Ovary (tissue), 9 donors: ENCODE results near the gene SNTB2. TPM values are rescaled to one million over a fixed set of nuclear protein-coding genes. Genes with fewer than 3 reads are reported as not detected.

Source experiments
- DNase-seq, 5 donors: peaks; one replicate each; pipeline ENCODE4 v3.0.0-alpha.2; 2019 to 2020
- H3K27ac ChIP-seq, 2 donors: fragments of 200-600 bp; one replicate each; pipeline versions ENCODE4 v1.5.1 to v1.8.0; 2019 to 2022
- H3K27me3 ChIP-seq: fragments of 200-600 bp; one replicate; pipeline ENCODE4 v1.8.0; 2022
- H3K36me3 ChIP-seq: fragments of 200-600 bp; sonication (generic); one replicate; pipeline ENCODE4 v1.5.1; 2019
- H3K4me1 ChIP-seq: one replicate; pipeline ENCODE4 v1.8.1; 2013; ENCODE audit warnings: mild to moderate bottlenecking, moderate library complexity; ENCODE audit not compliant: insufficient read depth
- H3K4me3 ChIP-seq: fragments of 200-600 bp; sonication (generic); one replicate; pipeline ENCODE4 v1.5.1; 2017
- H3K9me3 ChIP-seq, 2 donors: fragments of 200-600 bp in 1 of 2; sonication (generic) in 1 of 2; one replicate each; pipeline versions ENCODE4 v1.5.1 to v1.8.1; 2013 to 2019; ENCODE audit warnings: mild to moderate bottlenecking in 1 of 2, moderate library complexity in 1 of 2
- EP300 ChIP-seq: sonication (generic); formaldehyde crosslinking; IDR thresholded peaks from one replicate; pipeline ENCODE4 v1.6.1; 2017; ENCODE audit warnings: antibody characterized with exemption
- POLR2A ChIP-seq: fragments of 450-650 bp; IDR thresholded peaks from one replicate; pipeline ENCODE4 v1.6.1; 2017; ENCODE audit warnings: antibody characterized with exemption, mild to moderate bottlenecking, moderate library complexity
- WGBS, 3 donors: extraction: QIAGEN DNeasy Blood & Tissue Kit in 1 of 3; methylation state at CpG; one replicate each; pipeline versions ENCODE4 v1.1.5 to v1.1.7; 2013 to 2017; 5-methylcytosine and 5-hydroxymethylcytosine counted together
- intact Hi-C, 4 donors: fragments of 100-400 bp; cut with DNase I; formaldehyde crosslinking; loops; one replicate each; pipeline versions ENCODE4 v1.11.0 to v1.15.1; 2022 to 2023
- polyA plus RNA-seq, 2 donors: library from polyadenylated mRNA; stranded (reverse); fragments of 200-250 nt in 1 of 2; fragments of 350-450 nt in 1 of 2; fragmentation: Illumina TruSeq in 1 of 2; extraction: RNeasy Lipid Tissue Mini Kit (QIAGEN cat#74804) in 1 of 2; gene quantifications; one replicate each; pipeline ENCODE4 v1.2.3, GENCODE V29; 2013 to 2014
- total RNA-seq, 7 donors: library from RNA; depleted of rRNA in 2 of 7; stranded (reverse); fragments of >200 nt in 2 of 7; fragmentation: NEBNext Ultra II Directional in 3 of 7; extraction: Animal tissue kit (Norgen Biotek cat#: 25700) in 3 of 7; gene quantifications; one replicate each; pipeline versions ENCODE4 v1.1.0 to v1.2.4, GENCODE V29; 2016 to 2023
- TF ChIP-seq, protein P1 (sequence below), 3 donors: fragments of 450-650 bp in 2 of 3; fragments of 200-600 bp in 1 of 3; IDR thresholded peaks; one replicate each; pipeline versions ENCODE4 v1.5.1 to v1.8.0; 2016 to 2022; ENCODE audit warnings: antibody characterized with exemption in 3 of 3, mild to moderate bottlenecking in 1 of 3
- donor health status: DM: no; HTN: no; CAD: no; lungs with moderate emphysema.
- donor health status: DM: no; HTN: no; CAD: no.
- donor health status: Bipolar disorder and iron deficiency.
- donor health status: DM: yes; HTN: yes; CAD: no.
- donor health status: DM: no; HTN: no; CAD: no.
- donor health status: DM: yes; HTN: yes; CAD: no.

SNTB2 gene
- total and polyA plus RNA-seq, 9 donors, result 9.4 to 51.8 (median 36.9) TPM

DNA sequence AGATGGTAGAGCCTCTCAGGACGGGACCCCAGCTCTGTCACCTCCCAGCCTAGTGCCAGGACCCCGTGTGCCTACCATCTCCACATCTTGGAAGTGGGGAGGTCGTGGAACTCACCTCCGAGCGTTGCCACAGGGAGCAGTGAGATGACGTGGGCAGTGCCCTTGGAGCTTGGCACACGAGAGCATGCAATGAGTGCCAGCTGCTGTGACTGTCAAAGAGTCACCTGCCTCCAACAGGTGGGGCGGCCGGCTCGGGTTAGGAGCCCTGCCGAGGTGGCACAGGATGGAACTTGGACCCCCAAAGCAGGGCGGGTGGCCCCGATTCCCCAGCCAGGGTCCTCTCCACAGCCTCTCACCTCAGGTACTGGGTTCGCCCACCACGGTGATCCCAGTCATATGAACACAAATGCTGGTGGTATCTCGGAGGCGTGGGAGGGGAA, 129.7 kb downstream of the SNTB2 start:
- Histone ChIP-seq H3K27me3 (no peaks in the 10 kb centered on the region), H3K9me3 (no peaks in the 10 kb centered on the region), H3K36me3 (no peaks in the 10 kb centered on the region), H3K27ac (no peak overlapping the region), H3K4me1 (peaks cover 2% of the 10 kb centered on the region), H3K4me3 (no peak overlapping the region)
- DNase-seq, result peak in 1 of 5 donors; percentile 13
- WGBS, 3 donors, result 88 to 91% (median 89%) methylated on average over 17 of the region's 17 CpGs
- intact Hi-C loops, result no loop called here
- TF ChIP-seq EP300, result no peak
- no peak for TF ChIP-seq POLR2A
- TF ChIP-seq, protein P1, sequence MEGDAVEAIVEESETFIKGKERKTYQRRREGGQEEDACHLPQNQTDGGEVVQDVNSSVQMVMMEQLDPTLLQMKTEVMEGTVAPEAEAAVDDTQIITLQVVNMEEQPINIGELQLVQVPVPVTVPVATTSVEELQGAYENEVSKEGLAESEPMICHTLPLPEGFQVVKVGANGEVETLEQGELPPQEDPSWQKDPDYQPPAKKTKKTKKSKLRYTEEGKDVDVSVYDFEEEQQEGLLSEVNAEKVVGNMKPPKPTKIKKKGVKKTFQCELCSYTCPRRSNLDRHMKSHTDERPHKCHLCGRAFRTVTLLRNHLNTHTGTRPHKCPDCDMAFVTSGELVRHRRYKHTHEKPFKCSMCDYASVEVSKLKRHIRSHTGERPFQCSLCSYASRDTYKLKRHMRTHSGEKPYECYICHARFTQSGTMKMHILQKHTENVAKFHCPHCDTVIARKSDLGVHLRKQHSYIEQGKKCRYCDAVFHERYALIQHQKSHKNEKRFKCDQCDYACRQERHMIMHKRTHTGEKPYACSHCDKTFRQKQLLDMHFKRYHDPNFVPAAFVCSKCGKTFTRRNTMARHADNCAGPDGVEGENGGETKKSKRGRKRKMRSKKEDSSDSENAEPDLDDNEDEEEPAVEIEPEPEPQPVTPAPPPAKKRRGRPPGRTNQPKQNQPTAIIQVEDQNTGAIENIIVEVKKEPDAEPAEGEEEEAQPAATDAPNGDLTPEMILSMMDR (IDR thresholded peaks at IDR 0.05), result no peak

DNA sequence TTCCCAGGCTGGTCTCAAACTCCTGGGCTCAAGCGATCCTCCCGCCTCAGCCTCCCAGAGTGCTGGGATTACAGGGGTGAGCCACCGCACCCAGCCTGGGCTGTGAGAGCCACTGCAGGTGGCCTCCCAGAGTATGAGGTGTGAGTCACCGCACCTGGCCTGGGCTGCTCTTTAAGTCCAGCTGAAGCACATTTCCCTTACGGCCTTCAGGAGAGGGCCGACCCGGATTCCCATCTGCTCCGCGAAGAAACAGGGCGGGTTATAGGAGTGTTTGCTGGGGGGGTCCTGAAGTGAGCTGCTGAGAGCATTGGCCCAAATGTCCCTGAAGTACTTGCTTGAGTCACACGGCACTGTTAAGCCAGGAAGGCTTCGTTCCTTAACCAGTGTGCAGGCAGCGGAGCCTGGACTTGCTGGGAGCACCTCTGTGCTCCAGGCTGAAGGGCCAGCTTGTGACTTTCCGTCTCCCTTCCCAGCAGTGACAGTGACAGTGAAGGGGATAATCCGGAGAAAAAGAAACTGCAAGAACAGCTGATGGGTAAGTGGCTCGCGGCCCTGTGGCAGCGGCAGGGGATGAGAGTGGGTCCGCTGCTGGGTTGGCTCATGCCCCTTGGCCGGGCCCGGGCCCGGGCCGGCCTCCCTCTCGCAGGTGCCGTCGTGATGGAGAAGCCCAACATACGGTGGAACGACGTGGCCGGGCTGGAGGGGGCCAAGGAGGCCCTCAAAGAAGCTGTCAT, 131.4 kb downstream of the SNTB2 start:
- no peaks in the 10 kb centered on the region for H3K27me3 ChIP-seq
- 88 to 91% (median 89%) methylated on average over 30 of the region's 30 CpGs for WGBS, 3 donors
- H3K36me3 ChIP-seq, result no peaks in the 10 kb centered on the region
- intact Hi-C loops, result no loop called here
- no peaks in the 10 kb centered on the region for H3K9me3 ChIP-seq
- H3K4me1 ChIP-seq, result no peaks in the 10 kb centered on the region
- no peak overlapping the region for H3K4me3 ChIP-seq
- no peak for TF ChIP-seq POLR2A
- H3K27ac ChIP-seq, result no peak overlapping the region
- DNase-seq, result peak in 1 of 5 donors; percentile 12

DNA sequence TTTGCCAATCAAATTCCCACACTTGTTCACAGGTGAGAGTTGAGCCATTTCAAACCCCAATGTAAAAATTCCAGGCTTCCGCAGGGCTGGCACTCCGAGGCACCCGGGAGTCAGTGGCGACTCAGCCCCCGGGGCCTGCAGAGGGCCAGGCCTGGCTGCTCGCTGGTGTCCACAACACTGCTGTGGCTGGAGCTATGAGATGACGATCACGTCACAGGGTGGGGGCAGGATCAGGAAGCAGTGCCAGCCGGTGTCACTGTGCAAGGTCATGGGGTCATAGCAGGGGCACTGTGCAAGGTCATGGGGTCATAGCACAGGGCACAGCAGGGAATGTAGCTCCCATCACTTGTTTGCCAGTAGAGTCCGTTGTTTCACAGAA, 131.9 kb downstream of the SNTB2 start:
- Histone ChIP-seq H3K4me3 (no peak overlapping the region), H3K36me3 (no peaks in the 10 kb centered on the region), H3K27ac (no peak overlapping the region), H3K27me3 (no peaks in the 10 kb centered on the region), H3K9me3 (no peaks in the 10 kb centered on the region), H3K4me1 (no peaks in the 10 kb centered on the region)
- WGBS, 3 donors, result 67 to 75% (median 70%) methylated on average over 10 of the region's 10 CpGs
- peak in 1 of 5 donors; percentile 18 for DNase-seq
- intact Hi-C loops, result no loop called here
- TF ChIP-seq EP300 (no peak), POLR2A (no peak)
- TF ChIP-seq, protein P1 (IDR thresholded peaks at IDR 0.05), result no peak

DNA sequence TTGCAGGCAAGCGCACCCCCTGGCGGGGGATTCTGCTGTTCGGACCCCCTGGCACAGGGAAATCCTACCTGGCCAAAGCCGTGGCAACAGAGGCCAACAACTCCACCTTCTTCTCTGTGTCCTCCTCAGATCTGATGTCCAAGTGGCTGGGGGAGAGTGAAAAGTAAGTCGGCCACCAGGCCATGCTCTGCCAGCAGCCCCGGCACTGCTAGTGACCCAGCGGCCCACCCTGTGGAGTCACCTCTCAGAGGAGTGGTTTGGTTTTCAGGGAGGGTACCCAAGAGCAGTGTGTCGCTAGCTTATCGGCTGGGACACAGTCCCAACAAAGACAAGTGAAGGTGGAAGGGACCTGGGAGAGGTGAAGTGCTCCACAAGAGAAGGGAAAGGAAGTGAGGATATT, 132.4 kb downstream of the SNTB2 start:
- Histone ChIP-seq H3K9me3 (no peaks in the 10 kb centered on the region), H3K36me3 (no peaks in the 10 kb centered on the region), H3K27ac (no peak overlapping the region), H3K4me1 (no peaks in the 10 kb centered on the region), H3K4me3 (no peak overlapping the region), H3K27me3 (no peaks in the 10 kb centered on the region)
- TF ChIP-seq POLR2A, result no peak
- TF ChIP-seq EP300, result no peak
- TF ChIP-seq, protein P1 (IDR thresholded peaks at IDR 0.05), result no peak
- intact Hi-C loops, result no loop called here
- DNase-seq, result peak in 1 of 5 donors; percentile 13
- WGBS, 3 donors, result 82 to 85% (median 83%) methylated on average over 9 of the region's 9 CpGs
